H1 (cell line): ENCODE results near the gene ARHGEF1. TPM values are rescaled to one million over a fixed set of nuclear protein-coding genes. Genes with fewer than 3 reads are reported as not detected.

Experiments
- ASH2L ChIP-seq: fragments of 200-600, 300-600 bp; sonication (generic); IDR thresholded peaks from one replicate; pipeline ENCODE4 v1.7.1; 2017; ENCODE audit warnings: low read length
- CEBPB ChIP-seq: IDR thresholded peaks from 2 replicates; pipeline ENCODE4 v1.6.1; 2012; ENCODE audit warnings: low read depth, low read length
- CTBP2 ChIP-seq: IDR thresholded peaks from 2 replicates; pipeline ENCODE4 v1.7.0; 2011; ENCODE audit warnings: borderline replicate concordance, mild to moderate bottlenecking, moderate library complexity, mixed read lengths, low read length; ENCODE audit not compliant: insufficient read depth, insufficient read length
- GABPA ChIP-seq: IDR thresholded peaks from 2 replicates; pipeline ENCODE4 v1.6.1; 2011; ENCODE audit warnings: mild to moderate bottlenecking, low read length, moderate library complexity, borderline replicate concordance; ENCODE audit not compliant: insufficient read depth
- HDAC2 ChIP-seq, 2 experiments: fragments of 300-600 bp in 1 of 2; sonication (generic) in 1 of 2; IDR thresholded peaks; 2 replicates each; pipeline ENCODE4 v1.6.1; 2011 to 2012; ENCODE audit warnings: low read depth in 2 of 2, low read length in 2 of 2, mild to moderate bottlenecking in 2 of 2, moderate library complexity in 2 of 2, borderline replicate concordance in 1 of 2, inconsistent platforms in 1 of 2
- KDM1A ChIP-seq: fragments of 200-600, 300-600 bp; sonication (generic); IDR thresholded peaks from 2 replicates; pipeline ENCODE4 v1.7.1; 2016; ENCODE audit warnings: mild to moderate bottlenecking, low read length, borderline replicate concordance
- NRF1 ChIP-seq: IDR thresholded peaks from 2 replicates; pipeline ENCODE4 v1.6.1; 2011; ENCODE audit warnings: mild to moderate bottlenecking, low read depth, low read length, improper control_type of control experiment
- POLR2A ChIP-seq, 2 experiments: IDR thresholded peaks; 1 replicate in 1 of 2; 2 replicates in 1 of 2; pipeline ENCODE4 v1.6.1; 2011; ENCODE audit warnings: low read depth in 2 of 2, low read length in 2 of 2, mild to moderate bottlenecking in 2 of 2; ENCODE audit errors: control extremely low read depth in 1 of 2
- RBBP5 ChIP-seq: IDR thresholded peaks from 2 replicates; pipeline ENCODE4 v1.7.1; 2012; ENCODE audit warnings: low read depth, mild to moderate bottlenecking, inconsistent platforms, low read length, moderate library complexity, borderline replicate concordance
- SP2 ChIP-seq: IDR thresholded peaks from 2 replicates; pipeline ENCODE4 v1.6.1; 2012; ENCODE audit warnings: mild to moderate bottlenecking, low read length, inconsistent platforms
- TBP ChIP-seq: IDR thresholded peaks from 2 replicates; pipeline ENCODE4 v1.6.1; 2011; ENCODE audit warnings: low read depth, low read length, improper control_type of control experiment
- polyA plus RNA-seq, 7 experiments: library from polyadenylated mRNA; depleted of rRNA in 3 of 7; stranded (reverse) in 5 of 7; unstranded in 2 of 7; fragments of >200 nt in 5 of 7; fragments of 200-250 nt in 2 of 7; gene quantifications; 1 replicate in 5 of 7; 2 replicates in 1 of 7; 4 replicates in 1 of 7; pipeline versions ENCODE4 v1.2.1 to v1.2.3, GENCODE V29; 2011 to 2013; ENCODE audit warnings: missing spikeins in 2 of 7, mixed read lengths in 2 of 7
- total RNA-seq: library from RNA; stranded (reverse); fragmentation: NEBNext Ultra II Directional; extraction: Animal tissue kit (Norgen Biotek cat#: 25700); gene quantifications from 2 replicates; pipeline ENCODE4 v1.2.1, GENCODE V29; 2021
- TF ChIP-seq, protein P1 (sequence below): fragments of 300-600 bp; sonication (generic); IDR thresholded peaks from 2 replicates; pipeline ENCODE4 v1.7.1; 2012; ENCODE audit warnings: low read length, moderate library complexity, mild to moderate bottlenecking, inconsistent platforms; ENCODE audit not compliant: insufficient replicate concordance

The ARHGEF1 gene
- total and polyA plus RNA-seq, 2 of the 8 experiments (the other 6 are each of a cell fraction or from before 2014, with no cell fraction given), result 23.0 to 49.0 TPM

DNA sequence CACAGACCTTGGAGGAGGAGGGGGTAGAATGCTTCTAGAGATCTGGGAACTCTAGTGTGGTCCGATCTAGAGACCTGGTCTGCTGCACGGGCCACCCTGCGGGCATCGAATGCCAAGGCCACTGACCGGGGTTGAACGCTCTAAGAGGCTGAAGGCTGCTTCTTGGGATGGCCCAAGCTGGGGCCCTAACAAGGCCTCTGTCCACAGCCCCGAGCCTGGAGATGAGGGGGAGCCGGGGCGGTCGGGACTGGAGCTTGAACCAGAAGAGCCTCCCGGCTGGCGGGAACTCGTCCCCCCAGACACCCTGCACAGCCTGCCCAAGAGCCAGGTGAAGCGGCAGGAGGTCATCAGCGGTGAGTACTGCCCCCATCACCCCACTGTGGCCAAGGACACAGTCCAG, 15.3 kb downstream of the ARHGEF1 start (continued):
- TF ChIP-seq, protein P1, sequence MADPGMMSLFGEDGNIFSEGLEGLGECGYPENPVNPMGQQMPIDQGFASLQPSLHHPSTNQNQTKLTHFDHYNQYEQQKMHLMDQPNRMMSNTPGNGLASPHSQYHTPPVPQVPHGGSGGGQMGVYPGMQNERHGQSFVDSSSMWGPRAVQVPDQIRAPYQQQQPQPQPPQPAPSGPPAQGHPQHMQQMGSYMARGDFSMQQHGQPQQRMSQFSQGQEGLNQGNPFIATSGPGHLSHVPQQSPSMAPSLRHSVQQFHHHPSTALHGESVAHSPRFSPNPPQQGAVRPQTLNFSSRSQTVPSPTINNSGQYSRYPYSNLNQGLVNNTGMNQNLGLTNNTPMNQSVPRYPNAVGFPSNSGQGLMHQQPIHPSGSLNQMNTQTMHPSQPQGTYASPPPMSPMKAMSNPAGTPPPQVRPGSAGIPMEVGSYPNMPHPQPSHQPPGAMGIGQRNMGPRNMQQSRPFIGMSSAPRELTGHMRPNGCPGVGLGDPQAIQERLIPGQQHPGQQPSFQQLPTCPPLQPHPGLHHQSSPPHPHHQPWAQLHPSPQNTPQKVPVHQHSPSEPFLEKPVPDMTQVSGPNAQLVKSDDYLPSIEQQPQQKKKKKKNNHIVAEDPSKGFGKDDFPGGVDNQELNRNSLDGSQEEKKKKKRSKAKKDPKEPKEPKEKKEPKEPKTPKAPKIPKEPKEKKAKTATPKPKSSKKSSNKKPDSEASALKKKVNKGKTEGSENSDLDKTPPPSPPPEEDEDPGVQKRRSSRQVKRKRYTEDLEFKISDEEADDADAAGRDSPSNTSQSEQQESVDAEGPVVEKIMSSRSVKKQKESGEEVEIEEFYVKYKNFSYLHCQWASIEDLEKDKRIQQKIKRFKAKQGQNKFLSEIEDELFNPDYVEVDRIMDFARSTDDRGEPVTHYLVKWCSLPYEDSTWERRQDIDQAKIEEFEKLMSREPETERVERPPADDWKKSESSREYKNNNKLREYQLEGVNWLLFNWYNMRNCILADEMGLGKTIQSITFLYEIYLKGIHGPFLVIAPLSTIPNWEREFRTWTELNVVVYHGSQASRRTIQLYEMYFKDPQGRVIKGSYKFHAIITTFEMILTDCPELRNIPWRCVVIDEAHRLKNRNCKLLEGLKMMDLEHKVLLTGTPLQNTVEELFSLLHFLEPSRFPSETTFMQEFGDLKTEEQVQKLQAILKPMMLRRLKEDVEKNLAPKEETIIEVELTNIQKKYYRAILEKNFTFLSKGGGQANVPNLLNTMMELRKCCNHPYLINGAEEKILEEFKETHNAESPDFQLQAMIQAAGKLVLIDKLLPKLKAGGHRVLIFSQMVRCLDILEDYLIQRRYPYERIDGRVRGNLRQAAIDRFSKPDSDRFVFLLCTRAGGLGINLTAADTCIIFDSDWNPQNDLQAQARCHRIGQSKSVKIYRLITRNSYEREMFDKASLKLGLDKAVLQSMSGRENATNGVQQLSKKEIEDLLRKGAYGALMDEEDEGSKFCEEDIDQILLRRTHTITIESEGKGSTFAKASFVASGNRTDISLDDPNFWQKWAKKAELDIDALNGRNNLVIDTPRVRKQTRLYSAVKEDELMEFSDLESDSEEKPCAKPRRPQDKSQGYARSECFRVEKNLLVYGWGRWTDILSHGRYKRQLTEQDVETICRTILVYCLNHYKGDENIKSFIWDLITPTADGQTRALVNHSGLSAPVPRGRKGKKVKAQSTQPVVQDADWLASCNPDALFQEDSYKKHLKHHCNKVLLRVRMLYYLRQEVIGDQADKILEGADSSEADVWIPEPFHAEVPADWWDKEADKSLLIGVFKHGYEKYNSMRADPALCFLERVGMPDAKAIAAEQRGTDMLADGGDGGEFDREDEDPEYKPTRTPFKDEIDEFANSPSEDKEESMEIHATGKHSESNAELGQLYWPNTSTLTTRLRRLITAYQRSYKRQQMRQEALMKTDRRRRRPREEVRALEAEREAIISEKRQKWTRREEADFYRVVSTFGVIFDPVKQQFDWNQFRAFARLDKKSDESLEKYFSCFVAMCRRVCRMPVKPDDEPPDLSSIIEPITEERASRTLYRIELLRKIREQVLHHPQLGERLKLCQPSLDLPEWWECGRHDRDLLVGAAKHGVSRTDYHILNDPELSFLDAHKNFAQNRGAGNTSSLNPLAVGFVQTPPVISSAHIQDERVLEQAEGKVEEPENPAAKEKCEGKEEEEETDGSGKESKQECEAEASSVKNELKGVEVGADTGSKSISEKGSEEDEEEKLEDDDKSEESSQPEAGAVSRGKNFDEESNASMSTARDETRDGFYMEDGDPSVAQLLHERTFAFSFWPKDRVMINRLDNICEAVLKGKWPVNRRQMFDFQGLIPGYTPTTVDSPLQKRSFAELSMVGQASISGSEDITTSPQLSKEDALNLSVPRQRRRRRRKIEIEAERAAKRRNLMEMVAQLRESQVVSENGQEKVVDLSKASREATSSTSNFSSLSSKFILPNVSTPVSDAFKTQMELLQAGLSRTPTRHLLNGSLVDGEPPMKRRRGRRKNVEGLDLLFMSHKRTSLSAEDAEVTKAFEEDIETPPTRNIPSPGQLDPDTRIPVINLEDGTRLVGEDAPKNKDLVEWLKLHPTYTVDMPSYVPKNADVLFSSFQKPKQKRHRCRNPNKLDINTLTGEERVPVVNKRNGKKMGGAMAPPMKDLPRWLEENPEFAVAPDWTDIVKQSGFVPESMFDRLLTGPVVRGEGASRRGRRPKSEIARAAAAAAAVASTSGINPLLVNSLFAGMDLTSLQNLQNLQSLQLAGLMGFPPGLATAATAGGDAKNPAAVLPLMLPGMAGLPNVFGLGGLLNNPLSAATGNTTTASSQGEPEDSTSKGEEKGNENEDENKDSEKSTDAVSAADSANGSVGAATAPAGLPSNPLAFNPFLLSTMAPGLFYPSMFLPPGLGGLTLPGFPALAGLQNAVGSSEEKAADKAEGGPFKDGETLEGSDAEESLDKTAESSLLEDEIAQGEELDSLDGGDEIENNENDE, result no peak
- TF ChIP-seq HDAC2 (IDR thresholded peaks at IDR 0.05; ENCODE audit: borderline replicate concordance in 1 of 2, low read depth in 2 of 2, low read length in 2 of 2) (no peak), TBP (no peak), RBBP5 (no peak), GABPA (no peak), SP2 (no peak), KDM1A (no peak), CTBP2 (no peak), ASH2L (no peak), CEBPB (no peak), NRF1 (no peak), POLR2A (IDR thresholded peaks at IDR 0.05; ENCODE audit: control extremely low read depth in 1 of 2, low read depth in 2 of 2, low read length in 2 of 2) (no peak)
